ENCODE results near the gene TMEM30B. TPM values are rescaled to one million over a fixed set of nuclear protein-coding genes. Genes with fewer than 3 reads are reported as not detected.

Gene TMEM30B
- total RNA-seq, 1 donor from 2014 or later, result 0.36 TPM

DNA sequence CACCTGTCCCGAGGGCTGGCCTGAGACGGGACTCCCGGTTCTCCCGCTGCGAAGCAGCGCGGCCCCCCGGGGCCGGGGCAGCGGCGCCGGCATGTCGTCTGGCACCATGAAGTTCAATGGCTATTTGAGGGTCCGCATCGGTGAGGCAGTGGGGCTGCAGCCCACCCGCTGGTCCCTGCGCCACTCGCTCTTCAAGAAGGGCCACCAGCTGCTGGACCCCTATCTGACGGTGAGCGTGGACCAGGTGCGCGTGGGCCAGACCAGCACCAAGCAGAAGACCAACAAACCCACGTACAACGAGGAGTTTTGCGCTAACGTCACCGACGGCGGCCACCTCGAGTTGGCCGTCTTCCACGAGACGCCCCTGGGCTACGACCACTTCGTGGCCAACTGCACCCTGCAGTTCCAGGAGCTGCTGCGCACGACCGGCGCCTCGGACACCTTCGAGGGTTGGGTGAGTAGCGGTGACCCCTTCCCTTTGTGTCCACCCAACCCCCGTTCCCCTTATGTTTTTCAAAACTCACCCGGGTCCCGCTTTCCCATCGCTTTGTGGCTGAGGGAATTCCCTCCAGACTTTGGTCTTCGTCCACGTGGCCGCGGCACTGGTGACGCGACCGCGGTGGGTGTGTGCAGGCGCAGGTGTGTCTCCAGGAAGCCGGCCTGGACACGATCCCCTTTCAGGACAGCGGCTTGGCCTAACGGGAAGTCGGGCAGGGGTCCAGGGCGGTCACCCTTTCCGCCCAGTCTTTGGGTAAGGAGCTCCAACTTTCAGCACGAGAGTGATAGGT is 41.1 kb upstream of the TMEM30B start:
- Mint-ChIP-seq H3K9me3 (ENCODE audit: unreplicated experiment) (no peaks in the 10 kb centered on the region), H3K27me3 (ENCODE audit: low read depth, unreplicated experiment) (peaks cover 16% of the 10 kb centered on the region), H3K4me1 (ENCODE audit: low read depth, unreplicated experiment) (no peaks in the 10 kb centered on the region), H3K4me3 (ENCODE audit: unreplicated experiment) (peak overlapping the region; percentile 77), H3K27ac (ENCODE audit: unreplicated experiment) (no peak overlapping the region), H3K36me3 (ENCODE audit: low read depth, unreplicated experiment) (no peaks in the 10 kb centered on the region)
- Histone ChIP-seq H3K27ac (ENCODE audit: low read depth, low read length) (no peak overlapping the region), H3K4me1 (ENCODE audit: insufficient read depth, low read length) (peaks cover 6% of the 10 kb centered on the region), H4K20me1 (ENCODE audit: insufficient read depth, low read length) (no peaks in the 10 kb centered on the region), H3K9me3 (ENCODE audit: insufficient read depth, low read depth, low read length) (no peaks in the 10 kb centered on the region), H3K36me3 (ENCODE audit: insufficient read depth, low read length) (no peaks in the 10 kb centered on the region), H2AFZ (ENCODE audit: low read depth, low read length) (peak overlapping the region; percentile 87), H3K4me3 (ENCODE audit: insufficient read depth, low read depth, low read length) (peak overlapping the region; percentile 55), H3K9ac (ENCODE audit: low read length) (no peak overlapping the region), H3K79me2 (ENCODE audit: insufficient read depth, low read length) (no peaks in the 10 kb centered on the region), H3K4me2 (ENCODE audit: low read length) (peak overlapping the region; percentile 88), H3K27me3 (ENCODE audit: insufficient read depth, low read length) (peaks cover 35% of the 10 kb centered on the region)
- TF ChIP-seq, protein P1, sequence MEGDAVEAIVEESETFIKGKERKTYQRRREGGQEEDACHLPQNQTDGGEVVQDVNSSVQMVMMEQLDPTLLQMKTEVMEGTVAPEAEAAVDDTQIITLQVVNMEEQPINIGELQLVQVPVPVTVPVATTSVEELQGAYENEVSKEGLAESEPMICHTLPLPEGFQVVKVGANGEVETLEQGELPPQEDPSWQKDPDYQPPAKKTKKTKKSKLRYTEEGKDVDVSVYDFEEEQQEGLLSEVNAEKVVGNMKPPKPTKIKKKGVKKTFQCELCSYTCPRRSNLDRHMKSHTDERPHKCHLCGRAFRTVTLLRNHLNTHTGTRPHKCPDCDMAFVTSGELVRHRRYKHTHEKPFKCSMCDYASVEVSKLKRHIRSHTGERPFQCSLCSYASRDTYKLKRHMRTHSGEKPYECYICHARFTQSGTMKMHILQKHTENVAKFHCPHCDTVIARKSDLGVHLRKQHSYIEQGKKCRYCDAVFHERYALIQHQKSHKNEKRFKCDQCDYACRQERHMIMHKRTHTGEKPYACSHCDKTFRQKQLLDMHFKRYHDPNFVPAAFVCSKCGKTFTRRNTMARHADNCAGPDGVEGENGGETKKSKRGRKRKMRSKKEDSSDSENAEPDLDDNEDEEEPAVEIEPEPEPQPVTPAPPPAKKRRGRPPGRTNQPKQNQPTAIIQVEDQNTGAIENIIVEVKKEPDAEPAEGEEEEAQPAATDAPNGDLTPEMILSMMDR (IDR thresholded peaks at IDR 0.05; ENCODE audit: insufficient read depth, low read depth, low read length), result no peak
- TF ChIP-seq EZH2 (IDR thresholded peaks at IDR 0.05; ENCODE audit: insufficient read depth, low read length), result peak; percentile 62
- DNase-seq (ENCODE audit: low read depth), result no peak
- no peak for FAIRE-seq

DNA sequence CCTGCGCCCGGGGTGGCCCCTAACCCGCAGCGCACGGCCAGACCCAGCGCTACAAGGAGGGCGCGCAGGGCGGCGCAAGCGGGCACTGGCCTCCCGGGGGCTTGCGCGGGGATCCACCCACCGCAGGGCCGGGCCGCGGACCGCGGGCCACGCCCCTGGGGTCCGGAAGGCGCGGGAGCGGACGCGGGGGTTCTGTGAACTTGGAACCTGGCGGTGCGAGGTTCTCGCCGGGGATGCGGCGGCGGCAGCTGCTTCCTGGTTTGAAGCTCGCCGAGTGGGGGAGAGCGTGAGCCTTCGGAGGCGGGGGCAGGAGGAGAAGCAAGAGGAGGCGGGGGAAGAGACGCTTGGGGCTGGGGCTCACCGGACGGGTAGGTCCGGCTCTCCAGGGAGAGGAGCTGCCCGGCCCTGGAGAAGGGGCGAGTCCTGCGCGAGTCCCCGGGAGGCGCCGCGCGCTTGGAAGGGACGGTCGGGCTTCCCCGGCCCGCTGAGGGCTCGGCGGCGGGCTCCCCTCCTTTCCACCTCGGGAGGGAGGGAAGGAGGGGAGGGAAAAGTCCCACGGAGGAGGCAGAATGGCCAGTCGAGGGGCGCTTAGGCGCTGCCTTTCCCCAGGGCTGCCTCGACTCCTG is 40.4 kb upstream of the TMEM30B start, which contains the start of gene PRKCH:
TSS of gene PRKCH (plus strand) at position 195 of the 626 bp plus-strand sequence. CDS start 523 bp downstream, outside the sequence.
- Mint-ChIP-seq H3K27ac (ENCODE audit: unreplicated experiment) (peak within 1 kb of the TSS; percentile 42), H3K4me1 (ENCODE audit: low read depth, unreplicated experiment) (no peaks in the 10 kb centered on the region), H3K9me3 (ENCODE audit: unreplicated experiment) (no peaks in the 10 kb centered on the region), H3K27me3 (ENCODE audit: low read depth, unreplicated experiment) (peaks cover 16% of the 10 kb centered on the region), H3K4me3 (ENCODE audit: unreplicated experiment) (peak within 1 kb of the TSS; percentile 80), H3K36me3 (ENCODE audit: low read depth, unreplicated experiment) (no peaks in the 10 kb centered on the region)
- H3K4me1 ChIP-seq (ENCODE audit: insufficient read depth, low read length), result peaks cover 6% of the 10 kb centered on the region
- TF ChIP-seq, protein P1 (IDR thresholded peaks at IDR 0.05; ENCODE audit: insufficient read depth, low read depth, low read length), result no peak
- TF ChIP-seq EZH2 (IDR thresholded peaks at IDR 0.05; ENCODE audit: insufficient read depth, low read length), result peak; percentile 65
- no peaks in the 10 kb centered on the region for H4K20me1 ChIP-seq (ENCODE audit: insufficient read depth, low read length)
- H3K27me3 ChIP-seq (ENCODE audit: insufficient read depth, low read length), result peaks cover 37% of the 10 kb centered on the region
- H3K27ac ChIP-seq (ENCODE audit: low read depth, low read length), result no peak within 1 kb of the TSS
- H3K4me3 ChIP-seq (ENCODE audit: insufficient read depth, low read depth, low read length), result peak within 1 kb of the TSS; percentile 55
- DNase-seq (ENCODE audit: low read depth), result peak; percentile 8
- no peaks in the 10 kb centered on the region for H3K79me2 ChIP-seq (ENCODE audit: insufficient read depth, low read length)
- H3K9me3 ChIP-seq (ENCODE audit: insufficient read depth, low read depth, low read length), result no peaks in the 10 kb centered on the region
- H2AFZ ChIP-seq (ENCODE audit: low read depth, low read length), result peak within 1 kb of the TSS; percentile 87
- peak within 1 kb of the TSS; percentile 88 for H3K4me2 ChIP-seq (ENCODE audit: low read length)
- H3K36me3 ChIP-seq (ENCODE audit: insufficient read depth, low read length), result no peaks in the 10 kb centered on the region
- H3K9ac ChIP-seq (ENCODE audit: low read length), result no peak within 1 kb of the TSS
- FAIRE-seq, result no peak
